DND-41 (cell line): ENCODE results near the gene BFSP2.

ENCODE experiments used
- CTCF ChIP-seq: IDR thresholded peaks from 2 replicates; pipeline ENCODE4 v1.5.1; 2012; ENCODE audit warnings: borderline replicate concordance, low read length, moderate library complexity, mild to moderate bottlenecking; ENCODE audit not compliant: poor library complexity, severe bottlenecking; ENCODE audit errors: extremely low read depth
- EZH2 ChIP-seq: IDR thresholded peaks from 3 replicates; pipeline ENCODE4 v1.6.1; 2012; ENCODE audit warnings: borderline replicate concordance, low read depth, mild to moderate bottlenecking, moderate library complexity, low read length, inconsistent platforms; ENCODE audit not compliant: severe bottlenecking

GRCh38 chr3:133408366-133408765 is 8.5 kb downstream of the BFSP2 start:
- TF ChIP-seq EZH2 (no peak), CTCF (no peak)
